ENCODE measurements around the gene RASAL2. TPM values are rescaled to one million over a fixed set of nuclear protein-coding genes. Genes with fewer than 3 reads are reported as not detected.
"Not testable (repeated sequence)": the region's sequence is repeated elsewhere in the genome, so short reads cannot be mapped to it uniquely, and the experiment has no call there.

RASAL2 gene
- polyA plus RNA-seq, 6 donors from 2014 or later: 0.11 to 2.1 (median 0.55) TPM

DNA sequence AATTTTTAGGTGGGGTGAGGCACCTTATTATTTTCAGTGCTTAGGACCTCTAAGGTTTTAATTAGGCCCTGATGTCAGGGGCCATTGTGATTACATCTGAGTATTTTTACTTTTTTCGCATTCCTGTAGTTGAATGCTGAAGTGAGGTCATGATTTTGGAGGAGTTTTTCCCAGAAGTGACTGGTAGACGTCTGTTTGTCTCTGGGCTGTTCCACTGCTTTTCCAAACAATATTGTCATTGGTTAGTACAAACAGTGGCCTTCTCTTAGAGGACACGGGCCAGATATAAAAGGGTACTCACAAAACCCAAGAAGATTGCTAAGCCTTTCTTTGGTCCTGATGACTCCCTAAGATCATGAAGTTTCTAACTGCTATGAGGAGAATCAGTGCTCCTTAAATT, 7.6 kb upstream of the RASAL2 start:
- peaks cover 38 to 40% (median 39%) of the 10 kb centered on the region in 3 donors for H3K27me3 Mint-ChIP-seq
- H3K27ac Mint-ChIP-seq: no peak overlapping the region
- no peak for DNase-seq
- peaks cover 0 to 8% (median 4%) of the 10 kb centered on the region in 7 donors for H3K9me3 Mint-ChIP-seq
- no peaks in the 10 kb centered on the region for H3K4me1 Mint-ChIP-seq
- no peak overlapping the region for H3K4me3 Mint-ChIP-seq
- no peaks in the 10 kb centered on the region for H3K36me3 Mint-ChIP-seq
- no peak for ATAC-seq (ENCODE audit: low read depth in 2 of 2)

DNA sequence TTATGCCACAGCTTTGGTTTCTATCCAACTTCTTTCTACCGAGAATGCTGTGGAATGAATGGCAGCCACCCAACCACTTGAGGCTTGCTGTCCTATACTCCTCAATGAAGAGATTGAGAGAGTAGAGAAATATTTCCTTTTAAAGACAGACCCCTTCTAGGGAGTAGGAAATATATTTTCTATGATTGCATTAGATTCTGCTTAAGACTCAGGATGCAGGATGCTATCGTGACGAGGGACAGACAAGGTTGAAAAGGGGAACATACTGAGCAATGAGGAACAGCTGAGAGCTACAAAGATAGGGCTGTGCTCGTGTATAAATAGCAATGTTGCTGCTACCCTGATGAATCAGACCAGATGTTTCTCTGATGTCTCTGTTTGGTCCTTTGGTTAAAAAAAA, 7.1 kb upstream of the RASAL2 start:
- Mint-ChIP-seq H3K27ac (no peak overlapping the region), H3K4me1 (no peaks in the 10 kb centered on the region), H3K27me3 (peaks cover 39 to 45% (median 43%) of the 10 kb centered on the region in 3 donors), H3K9me3 (peaks cover 0 to 8% (median 4%) of the 10 kb centered on the region in 7 donors), H3K4me3 (no peak overlapping the region), H3K36me3 (no peaks in the 10 kb centered on the region)
- no peak for ATAC-seq (ENCODE audit: low read depth in 2 of 2)
- DNase-seq: no peak

DNA sequence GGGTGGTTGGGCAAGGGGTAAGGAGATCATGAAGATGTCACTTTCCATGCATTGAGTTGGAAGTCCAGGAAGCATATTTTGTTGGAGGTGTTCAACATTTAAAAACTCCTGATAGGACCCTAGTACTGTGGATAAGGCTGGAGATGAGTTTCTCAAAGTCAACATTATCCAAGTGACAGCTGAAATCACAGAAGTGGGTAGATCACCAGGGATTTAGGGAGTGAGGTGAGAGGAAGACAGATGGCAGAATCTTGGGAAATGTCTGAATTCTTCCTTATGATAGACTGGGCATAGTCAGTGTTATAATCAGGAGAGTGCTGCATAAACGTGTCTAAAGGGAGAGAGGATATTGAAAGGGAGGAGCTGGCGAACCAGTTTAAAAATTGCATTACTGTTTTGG, 5.3 kb upstream of the RASAL2 start:
- peaks cover 53 to 58% (median 54%) of the 10 kb centered on the region in 3 donors for H3K27me3 Mint-ChIP-seq
- H3K9me3 Mint-ChIP-seq: peaks cover 2 to 11% (median 7%) of the 10 kb centered on the region in 7 donors
- H3K27ac Mint-ChIP-seq: peak overlapping the region in 1 of 6 donors; percentile 11
- peak overlapping the region in 1 of 8 donors; percentile 23 for H3K4me3 Mint-ChIP-seq
- no peak for ATAC-seq (ENCODE audit: low read depth in 2 of 2)
- DNase-seq: no peak
- H3K36me3 Mint-ChIP-seq: peaks cover 0 to 6% of the 10 kb centered on the region in 2 donors
- H3K4me1 Mint-ChIP-seq: peaks cover 7 to 12% (median 8%) of the 10 kb centered on the region in 3 donors

DNA sequence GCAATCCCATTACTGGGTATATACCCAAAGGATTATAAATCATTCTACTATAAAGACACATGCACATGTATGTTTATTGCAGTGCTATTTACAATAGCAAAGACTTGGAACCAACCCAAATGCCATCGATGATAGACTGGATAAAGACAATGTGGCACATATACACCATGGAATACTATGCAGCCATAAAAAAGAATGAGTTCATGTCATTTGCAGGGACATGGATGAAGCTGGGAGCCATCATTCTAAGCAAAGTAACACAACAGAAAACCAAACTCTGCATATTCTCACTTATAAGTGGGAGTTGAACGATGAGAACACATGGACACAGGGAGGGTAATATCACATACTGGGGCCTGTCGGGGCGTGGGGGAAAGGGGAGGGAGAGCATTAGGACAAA, 2.5 kb upstream of the RASAL2 start:
- not testable (repeated sequence) for H3K36me3 Mint-ChIP-seq; ATAC-seq (ENCODE audit: low read depth in 2 of 2); H3K27ac Mint-ChIP-seq; DNase-seq
- peaks cover 13 to 24% (median 17%) of the 10 kb centered on the region in 3 donors for H3K4me1 Mint-ChIP-seq
- H3K9me3 Mint-ChIP-seq: peaks cover 2 to 11% (median 5%) of the 10 kb centered on the region in 7 donors
- H3K4me3 Mint-ChIP-seq: peak overlapping the region in 1 of 8 donors; percentile 12
- peaks cover 65 to 69% (median 65%) of the 10 kb centered on the region in 3 donors for H3K27me3 Mint-ChIP-seq

DNA sequence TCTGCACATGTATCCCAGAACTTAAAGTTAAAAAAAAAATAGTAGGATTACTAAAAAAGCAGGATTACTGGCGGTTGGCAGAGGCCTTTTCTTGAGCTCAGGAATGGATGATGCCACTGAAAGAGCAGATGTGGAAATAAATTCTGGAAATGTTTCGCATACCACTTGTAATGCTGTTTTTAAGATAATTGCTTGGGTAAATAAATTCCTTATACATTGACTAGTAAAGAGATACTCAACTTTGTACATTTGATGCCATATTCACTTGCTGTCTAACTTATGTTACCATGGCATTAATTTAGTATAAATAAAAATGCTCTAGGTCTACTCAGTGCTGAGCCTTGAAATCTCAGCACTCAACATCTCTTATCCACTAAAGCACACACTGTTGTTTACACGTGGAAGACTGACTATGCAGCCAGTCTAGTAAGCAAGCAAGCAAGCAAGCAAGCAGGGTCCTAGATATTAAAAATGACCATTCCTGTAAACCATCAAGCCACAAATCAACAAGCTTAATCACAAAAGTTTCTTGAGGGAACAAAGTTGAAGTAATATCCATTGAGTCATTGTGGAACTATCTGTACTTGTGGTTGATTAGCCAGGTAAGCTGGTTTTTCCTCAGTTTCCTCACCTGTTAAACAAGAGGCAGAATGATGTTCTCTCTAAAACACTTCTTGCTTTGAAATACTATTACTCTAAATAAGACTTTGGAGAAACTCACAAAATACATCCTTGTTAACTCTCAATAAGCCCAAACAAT, 1.7 kb upstream of the RASAL2 start:
- Mint-ChIP-seq H3K9me3 (peaks cover 2 to 11% (median 5%) of the 10 kb centered on the region in 7 donors), H3K27ac (no peak overlapping the region), H3K36me3 (peaks cover 0 to 6% of the 10 kb centered on the region in 2 donors), H3K4me1 (peaks cover 13 to 24% (median 17%) of the 10 kb centered on the region in 3 donors), H3K27me3 (peaks cover 70 to 72% (median 71%) of the 10 kb centered on the region in 3 donors), H3K4me3 (peak overlapping the region in 6 of 8 donors; percentile 42 to 85 (median 74))
- ATAC-seq (ENCODE audit: low read depth in 2 of 2) (no peak), DNase-seq (no peak)

DNA sequence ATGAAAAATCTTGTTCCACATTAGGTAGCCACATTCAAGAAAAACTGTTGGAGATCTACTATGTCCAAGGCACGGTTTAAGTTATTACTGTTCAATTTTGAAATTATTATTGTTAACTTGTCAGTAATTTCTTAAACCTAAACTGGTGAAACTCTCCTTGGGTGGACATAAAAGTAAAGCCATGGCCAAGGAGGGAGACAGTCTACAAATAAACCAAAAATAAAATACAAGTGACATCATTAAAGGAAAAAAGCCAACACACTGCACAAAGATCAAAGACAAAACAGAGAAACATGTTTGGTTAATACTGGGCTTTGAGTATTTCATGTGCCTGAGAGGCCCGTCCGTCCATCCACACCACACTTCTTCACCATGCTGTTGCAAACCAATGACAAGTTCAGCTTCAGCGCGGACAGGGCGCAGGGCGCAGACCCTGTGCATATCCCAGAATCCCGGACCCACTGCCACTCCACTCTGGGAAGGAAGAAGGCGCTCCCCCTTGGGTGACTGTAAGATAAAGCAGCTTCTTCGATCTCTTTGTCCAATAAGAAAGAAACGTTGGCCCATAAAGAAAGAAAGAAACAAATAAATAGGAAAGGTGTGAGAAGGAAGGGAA, 918 bp upstream of the RASAL2 start:
- Mint-ChIP-seq H3K4me1 (peaks cover 13 to 24% (median 17%) of the 10 kb centered on the region in 3 donors), H3K4me3 (peak overlapping the region; percentile 67 to 92 (median 86)), H3K9me3 (peaks cover 2 to 11% (median 5%) of the 10 kb centered on the region in 7 donors), H3K36me3 (peaks cover 0 to 6% of the 10 kb centered on the region in 2 donors), H3K27me3 (peaks cover 72 to 74% (median 74%) of the 10 kb centered on the region in 3 donors), H3K27ac (peak overlapping the region in 1 of 6 donors; percentile 36)
- ATAC-seq (ENCODE audit: low read depth in 2 of 2) (no peak), DNase-seq (no peak)

DNA sequence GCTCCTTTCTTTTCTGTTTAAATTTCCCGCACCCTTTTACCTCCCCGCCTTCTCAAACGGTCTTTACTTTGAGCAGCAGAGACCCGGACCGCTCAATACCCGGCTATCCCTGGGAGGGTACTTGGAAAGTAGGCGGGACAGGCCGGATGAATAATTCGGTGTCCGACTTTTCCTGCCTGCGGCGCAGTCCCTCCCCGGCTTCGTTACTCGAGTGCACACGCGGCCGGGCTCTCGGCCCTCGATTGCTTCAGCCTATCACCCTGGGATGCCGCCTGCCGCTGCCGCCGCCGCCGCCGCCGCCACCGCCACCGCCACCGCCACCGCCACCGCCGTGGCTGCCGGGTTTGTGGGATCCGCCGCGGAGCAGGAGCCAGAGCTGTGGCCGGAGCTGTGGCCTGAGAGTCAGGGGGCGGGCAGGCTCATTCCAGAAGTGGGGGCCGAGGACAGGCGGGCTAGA, 382 bp upstream of the RASAL2 start:
- H3K9me3 Mint-ChIP-seq: peaks cover 2 to 11% (median 5%) of the 10 kb centered on the region in 7 donors
- peaks cover 0 to 6% of the 10 kb centered on the region in 2 donors for H3K36me3 Mint-ChIP-seq
- H3K4me3 Mint-ChIP-seq: peak overlapping the region; percentile 67 to 92 (median 86)
- DNase-seq: peak; percentile 33
- H3K27ac Mint-ChIP-seq: no peak overlapping the region
- peak; percentile 66 to 77 for ATAC-seq (ENCODE audit: low read depth in 2 of 2)
- peaks cover 13 to 24% (median 17%) of the 10 kb centered on the region in 3 donors for H3K4me1 Mint-ChIP-seq
- peaks cover 69 to 74% (median 72%) of the 10 kb centered on the region in 3 donors for H3K27me3 Mint-ChIP-seq

DNA sequence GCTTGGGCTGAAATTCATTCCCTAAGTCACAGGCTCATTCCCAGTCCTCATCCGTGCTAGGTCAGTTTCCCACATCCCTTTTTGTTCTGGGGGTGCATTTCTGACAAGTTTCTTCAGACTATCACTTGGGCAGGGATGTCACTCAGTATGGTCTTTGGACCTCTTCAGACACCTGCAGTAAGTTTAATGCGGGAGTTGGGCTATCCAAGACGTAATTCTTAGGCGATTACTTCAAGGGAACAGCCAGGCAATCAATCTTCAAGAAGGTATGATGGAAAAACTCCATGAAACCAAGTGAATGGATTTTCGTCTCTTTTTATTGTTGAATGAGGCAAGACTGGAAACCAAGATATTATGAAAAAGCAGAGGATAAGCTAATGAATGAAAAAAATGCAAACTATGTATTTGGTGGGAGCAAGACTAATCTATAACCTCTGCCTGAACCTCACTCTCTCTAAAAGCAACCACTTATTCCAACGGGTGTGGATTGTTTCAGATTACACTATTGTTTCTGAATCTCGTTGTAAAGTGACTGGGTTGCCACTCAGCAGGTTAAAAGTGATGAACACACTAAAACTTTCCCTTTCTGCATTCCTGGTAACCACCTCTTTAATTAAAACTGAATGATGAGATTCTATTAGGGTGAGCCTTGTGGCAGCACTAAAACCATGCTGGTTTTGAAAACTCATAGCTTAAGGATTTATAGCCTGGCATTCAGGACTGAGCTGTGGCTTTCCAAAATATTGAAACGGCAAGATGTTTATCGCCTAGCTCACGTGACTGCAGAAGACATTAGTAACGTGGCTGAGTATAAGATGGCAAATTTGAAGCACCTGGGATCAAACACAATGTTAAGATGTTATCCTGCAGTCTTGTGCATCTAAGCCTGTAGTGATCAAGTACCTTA, 1.1 kb downstream of the RASAL2 start:
- no peak for ATAC-seq (ENCODE audit: low read depth in 2 of 2)
- peaks cover 0 to 11% (median 5%) of the 10 kb centered on the region in 7 donors for H3K9me3 Mint-ChIP-seq
- H3K27me3 Mint-ChIP-seq: peaks cover 59 to 64% (median 64%) of the 10 kb centered on the region in 3 donors

DNA sequence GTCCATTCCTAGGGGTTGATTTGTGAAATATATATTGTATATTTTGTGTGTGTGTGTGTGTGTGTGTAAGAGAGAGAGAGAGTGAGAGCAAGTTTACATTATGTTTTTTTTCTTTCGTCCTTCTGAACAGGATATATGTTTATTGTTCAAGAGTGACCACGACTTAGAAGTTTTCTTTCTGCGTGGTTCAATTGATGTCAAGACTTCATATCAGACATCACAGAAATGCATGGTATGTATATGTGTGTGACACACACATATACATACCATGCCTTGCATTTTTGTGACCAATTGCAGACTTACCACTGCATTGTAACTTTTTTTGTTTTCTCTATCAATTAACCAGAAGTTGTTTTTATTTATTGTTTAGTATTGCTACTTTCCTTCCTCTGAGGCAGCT, 2.5 kb downstream of the RASAL2 start:
- ATAC-seq (ENCODE audit: low read depth in 2 of 2) (no peak), DNase-seq (no peak)
- peaks cover 0 to 6% of the 10 kb centered on the region in 2 donors for H3K36me3 Mint-ChIP-seq
- peaks cover 52 to 55% (median 53%) of the 10 kb centered on the region in 3 donors for H3K27me3 Mint-ChIP-seq
- peaks cover 13 to 24% (median 17%) of the 10 kb centered on the region in 3 donors for H3K4me1 Mint-ChIP-seq
- H3K9me3 Mint-ChIP-seq: peaks cover 0 to 9% (median 2%) of the 10 kb centered on the region in 7 donors
- peak overlapping the region in 1 of 8 donors; percentile 70 for H3K4me3 Mint-ChIP-seq
- H3K27ac Mint-ChIP-seq: no peak overlapping the region

More for the DNA sequence above, 1.1 kb downstream of the RASAL2 start:
- Mint-ChIP-seq H3K36me3 (peaks cover 0 to 6% of the 10 kb centered on the region in 2 donors), H3K4me1 (peaks cover 13 to 24% (median 17%) of the 10 kb centered on the region in 3 donors), H3K27ac (no peak overlapping the region), H3K4me3 (peak overlapping the region; percentile 52 to 89 (median 81))
- DNase-seq: no peak

DNA sequence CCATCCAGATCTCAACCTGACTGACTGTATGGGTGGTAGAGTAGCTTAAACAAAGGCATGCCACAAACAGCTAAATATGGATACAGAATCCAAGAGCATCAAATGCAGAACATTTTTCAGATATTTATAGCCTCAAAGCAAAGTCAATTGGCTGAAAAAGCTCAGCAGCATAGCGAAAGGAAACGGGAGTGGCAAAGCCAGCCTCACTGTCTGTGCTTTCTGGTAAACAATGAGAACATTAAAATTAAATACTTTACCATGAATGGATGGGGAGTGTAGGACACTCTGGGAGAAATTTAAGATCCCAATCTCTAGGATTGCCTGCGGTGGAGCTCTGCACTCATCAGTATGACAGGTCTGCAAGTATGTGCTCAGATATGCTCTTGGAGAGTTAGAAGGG, 4.4 kb downstream of the RASAL2 start:
- Mint-ChIP-seq H3K4me1 (peaks cover 9 to 15% (median 12%) of the 10 kb centered on the region in 3 donors), H3K36me3 (peaks cover 0 to 3% of the 10 kb centered on the region in 2 donors), H3K27me3 (peaks cover 36 to 46% (median 39%) of the 10 kb centered on the region in 3 donors), H3K27ac (no peak overlapping the region), H3K9me3 (peaks cover 0 to 3% (median 0%) of the 10 kb centered on the region in 7 donors), H3K4me3 (no peak overlapping the region)
- DNase-seq: no peak
- ATAC-seq (ENCODE audit: low read depth in 2 of 2): no peak

DNA sequence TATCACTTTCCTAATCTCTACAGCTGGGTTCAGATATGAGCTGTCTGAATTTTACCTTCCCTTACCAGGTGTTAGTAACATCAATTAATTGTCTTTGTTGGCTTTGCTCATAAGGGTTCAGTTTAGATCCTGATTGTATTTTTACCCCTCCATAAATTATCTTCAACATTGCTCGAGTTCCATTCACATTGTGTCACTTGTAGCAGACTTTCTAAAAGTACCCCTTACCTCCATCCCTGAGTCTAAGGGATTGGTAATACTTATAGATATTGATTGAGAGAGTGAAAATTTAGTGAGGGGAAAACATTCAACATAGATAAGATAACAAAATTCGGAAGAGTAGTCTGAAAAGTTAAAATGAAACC, 7.3 kb downstream of the RASAL2 start:
- H3K27ac Mint-ChIP-seq: no peak overlapping the region
- H3K4me3 Mint-ChIP-seq: no peak overlapping the region

DNA sequence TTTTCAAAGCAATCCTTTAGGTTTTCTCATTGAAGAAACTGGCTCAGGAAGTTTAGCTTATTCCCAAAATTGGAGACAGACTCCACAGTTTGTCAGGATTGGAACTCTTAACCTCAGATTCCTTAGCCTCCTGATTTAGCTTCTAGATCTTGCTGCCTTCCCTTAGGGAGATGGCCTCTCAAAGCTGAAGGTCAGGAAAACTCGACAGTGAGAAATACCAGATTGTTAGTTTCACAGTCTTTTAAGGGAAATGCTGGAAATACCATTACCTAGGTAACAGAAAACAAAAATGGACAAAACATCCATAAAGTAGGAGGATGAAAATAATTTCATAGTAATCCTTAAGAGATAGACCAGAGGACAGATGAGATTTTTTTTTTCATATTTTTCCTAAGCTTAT, 7.8 kb downstream of the RASAL2 start:
- Mint-ChIP-seq H3K4me1 (no peaks in the 10 kb centered on the region), H3K4me3 (no peak overlapping the region), H3K27ac (no peak overlapping the region), H3K27me3 (peaks cover 14 to 20% (median 16%) of the 10 kb centered on the region in 3 donors), H3K36me3 (no peaks in the 10 kb centered on the region), H3K9me3 (no peaks in the 10 kb centered on the region)
- ATAC-seq (ENCODE audit: low read depth in 2 of 2): no peak
- DNase-seq: no peak

More for the DNA sequence above, 7.3 kb downstream of the RASAL2 start:
- ATAC-seq (ENCODE audit: low read depth in 2 of 2) (no peak), DNase-seq (no peak)
- Mint-ChIP-seq H3K4me1 (no peaks in the 10 kb centered on the region), H3K9me3 (no peaks in the 10 kb centered on the region), H3K36me3 (no peaks in the 10 kb centered on the region), H3K27me3 (peaks cover 18 to 24% (median 19%) of the 10 kb centered on the region in 3 donors)

DNA sequence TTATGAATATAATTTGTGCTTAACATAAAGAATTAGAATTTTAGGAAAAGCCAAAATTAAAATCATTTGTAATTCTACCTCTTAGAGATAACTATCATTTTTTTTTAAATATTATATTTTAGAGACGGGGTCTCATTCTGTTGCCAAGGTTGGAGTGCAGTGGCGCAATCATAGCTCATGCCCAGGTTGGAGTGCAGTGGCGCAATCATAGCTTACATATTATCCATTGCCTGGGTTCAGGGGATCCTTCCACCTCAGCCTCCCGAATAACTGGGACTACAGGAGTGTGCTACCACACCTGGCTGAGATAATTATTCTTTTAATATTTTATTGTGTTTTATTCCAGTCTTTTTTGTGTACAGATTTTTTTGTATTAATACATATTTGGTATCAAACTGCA, 8.3 kb downstream of the RASAL2 start:
- ATAC-seq (ENCODE audit: low read depth in 2 of 2) (no peak), DNase-seq (no peak)
- no peak overlapping the region for H3K27ac Mint-ChIP-seq
- no peak overlapping the region for H3K4me3 Mint-ChIP-seq
- no peaks in the 10 kb centered on the region for H3K36me3 Mint-ChIP-seq
- peaks cover 9 to 16% (median 14%) of the 10 kb centered on the region in 3 donors for H3K27me3 Mint-ChIP-seq
- H3K9me3 Mint-ChIP-seq: no peaks in the 10 kb centered on the region
- no peaks in the 10 kb centered on the region for H3K4me1 Mint-ChIP-seq
